Measurements from ENCODE around the gene SLC2A9.

- TF ChIP-seq EGR1 (IDR thresholded peaks at IDR 0.05) = no peak
- TF ChIP-seq REST (IDR thresholded peaks at IDR 0.05; ENCODE audit: low read depth) = no peak
- no peak for TF ChIP-seq EP300 (IDR thresholded peaks at IDR 0.05; ENCODE audit: borderline replicate concordance)
- no peak for TF ChIP-seq RAD21 (IDR thresholded peaks at IDR 0.05; ENCODE audit: low read depth)
These were observed 9.8 kb upstream of the SLC2A9 start for GRCh38 chr4:10030972-10031667.
